ENCODE data around the gene PBX1.

Gene PBX1

DNA sequence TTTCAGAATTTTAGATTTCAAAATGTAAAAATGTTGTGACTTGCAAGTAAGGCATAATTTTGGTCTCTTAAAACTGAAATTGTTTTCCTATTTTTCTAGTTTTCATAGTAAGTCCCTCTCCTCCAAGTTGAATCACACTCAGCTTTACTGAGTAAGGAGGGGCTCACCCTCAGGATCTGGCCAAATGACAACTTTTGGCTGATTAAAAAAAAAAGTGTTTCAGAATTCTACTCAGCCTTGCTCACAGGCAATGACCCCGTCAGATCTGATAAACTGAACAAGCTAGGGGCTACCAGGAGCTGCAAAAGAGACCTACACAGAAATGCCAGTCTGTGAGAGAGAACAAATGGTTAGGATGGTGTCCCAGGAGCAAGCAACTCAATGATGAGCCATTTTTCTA lies 159.8 kb downstream of the PBX1 start:
- no peak overlapping the region for H3K4me3 ChIP-seq (ENCODE audit: control insufficient read depth, low read depth, low read length)
- no peak for DNase-seq (ENCODE audit: low read depth)
- TF ChIP-seq, protein P1, sequence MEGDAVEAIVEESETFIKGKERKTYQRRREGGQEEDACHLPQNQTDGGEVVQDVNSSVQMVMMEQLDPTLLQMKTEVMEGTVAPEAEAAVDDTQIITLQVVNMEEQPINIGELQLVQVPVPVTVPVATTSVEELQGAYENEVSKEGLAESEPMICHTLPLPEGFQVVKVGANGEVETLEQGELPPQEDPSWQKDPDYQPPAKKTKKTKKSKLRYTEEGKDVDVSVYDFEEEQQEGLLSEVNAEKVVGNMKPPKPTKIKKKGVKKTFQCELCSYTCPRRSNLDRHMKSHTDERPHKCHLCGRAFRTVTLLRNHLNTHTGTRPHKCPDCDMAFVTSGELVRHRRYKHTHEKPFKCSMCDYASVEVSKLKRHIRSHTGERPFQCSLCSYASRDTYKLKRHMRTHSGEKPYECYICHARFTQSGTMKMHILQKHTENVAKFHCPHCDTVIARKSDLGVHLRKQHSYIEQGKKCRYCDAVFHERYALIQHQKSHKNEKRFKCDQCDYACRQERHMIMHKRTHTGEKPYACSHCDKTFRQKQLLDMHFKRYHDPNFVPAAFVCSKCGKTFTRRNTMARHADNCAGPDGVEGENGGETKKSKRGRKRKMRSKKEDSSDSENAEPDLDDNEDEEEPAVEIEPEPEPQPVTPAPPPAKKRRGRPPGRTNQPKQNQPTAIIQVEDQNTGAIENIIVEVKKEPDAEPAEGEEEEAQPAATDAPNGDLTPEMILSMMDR (IDR thresholded peaks at IDR 0.05; ENCODE audit: control insufficient read depth, insufficient read depth, low read depth, low read length, missing control alignments): no peak

DNA sequence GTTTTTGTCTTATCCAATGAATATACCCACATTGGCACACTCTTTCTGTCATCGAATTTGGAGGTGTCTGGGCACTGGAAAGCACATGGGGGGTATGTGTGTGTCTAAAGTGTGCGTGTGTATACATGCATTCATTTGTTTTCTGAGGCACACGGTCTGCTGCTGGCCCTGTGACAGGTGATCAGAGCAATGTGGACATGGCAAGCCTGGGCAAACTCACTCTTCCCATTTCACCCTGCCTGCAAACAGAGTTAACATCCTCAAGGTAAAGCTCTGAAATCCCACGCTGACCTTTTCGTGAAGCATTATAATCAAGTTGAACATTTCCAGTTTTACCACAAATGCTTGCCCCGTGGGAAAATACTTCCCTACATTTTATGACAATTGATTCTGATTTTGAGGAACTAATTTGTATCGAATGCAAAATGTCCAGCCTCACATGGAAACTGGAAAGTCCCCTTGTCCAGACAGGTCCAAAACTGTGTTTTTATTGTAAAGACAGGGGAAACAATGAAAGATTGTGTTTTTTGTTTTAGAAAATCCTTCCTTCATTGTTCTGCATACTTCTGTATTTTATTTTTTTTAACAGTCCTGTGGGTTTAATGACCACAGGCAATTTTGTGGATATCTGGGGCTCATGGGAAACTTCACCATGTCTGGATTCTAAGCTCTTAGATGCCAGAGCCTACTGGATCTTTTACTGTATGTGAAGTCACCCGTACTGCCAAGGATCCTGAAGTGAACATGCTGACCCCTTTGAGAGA lies 160.9 kb downstream of the PBX1 start:
- TF ChIP-seq, protein P1 (IDR thresholded peaks at IDR 0.05; ENCODE audit: control insufficient read depth, insufficient read depth, low read depth, low read length, missing control alignments): no peak
- no peak overlapping the region for H3K4me3 ChIP-seq (ENCODE audit: control insufficient read depth, low read depth, low read length)
- DNase-seq (ENCODE audit: low read depth): no peak

DNA sequence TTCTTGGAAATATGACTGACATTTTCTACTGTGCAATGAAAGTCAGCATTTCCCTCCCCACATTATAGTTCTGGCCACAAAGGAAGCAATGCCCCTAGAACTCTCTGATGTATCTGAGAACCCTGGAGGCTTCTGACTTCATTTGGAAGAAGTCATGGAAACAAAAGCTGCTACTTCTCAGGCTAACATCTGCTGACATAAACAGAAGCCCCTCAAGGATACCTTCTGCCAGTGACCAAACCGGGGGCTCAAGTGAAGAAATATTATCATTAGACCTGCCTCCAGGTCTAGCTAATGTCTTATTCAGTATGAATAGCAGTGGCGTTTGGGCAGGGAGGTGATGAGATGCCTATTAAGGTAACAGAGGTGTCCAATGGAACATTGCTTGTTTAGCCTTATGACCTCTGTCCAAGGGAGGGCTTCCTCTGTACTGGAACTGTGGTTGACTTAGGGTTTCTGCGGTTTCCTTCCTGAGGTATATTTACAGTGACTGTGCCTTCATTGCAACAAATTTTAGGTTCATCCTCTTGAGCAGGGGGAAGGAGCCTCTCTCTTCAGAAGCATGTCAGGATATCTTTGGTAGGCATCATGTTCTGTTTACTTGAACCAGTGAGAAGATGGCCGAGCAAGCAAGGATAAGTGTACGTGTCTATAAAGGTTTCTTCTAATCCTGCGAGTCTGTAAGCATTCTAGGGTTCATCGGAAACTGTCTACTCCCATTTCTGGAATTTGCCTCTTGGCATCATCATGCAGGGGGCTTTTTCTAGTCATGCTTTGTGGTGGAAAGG lies 161.7 kb downstream of the PBX1 start:
- H3K4me3 ChIP-seq (ENCODE audit: control insufficient read depth, low read depth, low read length): no peak overlapping the region
- no peak for DNase-seq (ENCODE audit: low read depth)
- TF ChIP-seq, protein P1 (IDR thresholded peaks at IDR 0.05; ENCODE audit: control insufficient read depth, insufficient read depth, low read depth, low read length, missing control alignments): no peak

DNA sequence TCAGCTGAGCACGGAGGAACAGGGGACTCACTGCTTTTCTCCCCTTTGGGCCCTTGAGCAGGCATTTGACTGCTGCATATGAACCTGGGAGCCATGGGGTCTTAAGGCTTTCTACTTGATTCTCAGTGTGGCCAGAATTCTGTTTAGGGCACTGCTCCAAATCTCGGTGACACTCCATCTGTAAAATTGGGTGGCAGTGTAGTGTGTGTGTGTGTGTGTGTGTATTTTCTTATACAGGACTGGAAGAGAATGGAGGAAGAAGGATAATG lies 162.2 kb downstream of the PBX1 start:
- H3K4me3 ChIP-seq (ENCODE audit: control insufficient read depth, low read depth, low read length): no peak overlapping the region
- TF ChIP-seq, protein P1 (IDR thresholded peaks at IDR 0.05; ENCODE audit: control insufficient read depth, insufficient read depth, low read depth, low read length, missing control alignments): no peak
- no peak for DNase-seq (ENCODE audit: low read depth)

DNA sequence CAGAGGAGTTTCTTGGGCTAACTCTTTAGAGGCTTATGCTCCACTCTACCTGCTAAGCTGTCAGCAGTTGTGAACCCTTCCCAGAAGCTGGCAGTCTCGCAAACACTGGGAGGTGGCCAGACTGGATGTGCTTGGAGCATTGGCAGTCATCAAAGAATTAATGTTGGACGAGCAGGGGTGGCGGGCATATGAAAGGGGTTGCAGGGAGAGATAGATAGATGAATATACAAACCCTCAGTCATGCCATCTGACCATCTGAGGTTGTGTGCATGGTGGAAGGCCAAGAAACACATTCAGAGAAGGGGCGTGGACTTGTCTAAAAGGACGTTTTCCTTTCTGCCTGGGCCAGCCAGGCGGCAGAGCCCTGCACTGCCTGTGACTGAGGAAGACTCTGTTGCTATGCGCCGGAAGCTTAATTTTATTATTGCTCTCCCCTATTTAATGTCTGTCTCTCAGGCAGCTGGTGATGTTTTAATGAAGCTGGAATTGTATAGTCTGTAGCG lies 164.4 kb downstream of the PBX1 start:
- DNase-seq (ENCODE audit: low read depth): no peak
- TF ChIP-seq, protein P1 (IDR thresholded peaks at IDR 0.05; ENCODE audit: control insufficient read depth, insufficient read depth, low read depth, low read length, missing control alignments): no peak
- H3K4me3 ChIP-seq (ENCODE audit: control insufficient read depth, low read depth, low read length): no peak overlapping the region

DNA sequence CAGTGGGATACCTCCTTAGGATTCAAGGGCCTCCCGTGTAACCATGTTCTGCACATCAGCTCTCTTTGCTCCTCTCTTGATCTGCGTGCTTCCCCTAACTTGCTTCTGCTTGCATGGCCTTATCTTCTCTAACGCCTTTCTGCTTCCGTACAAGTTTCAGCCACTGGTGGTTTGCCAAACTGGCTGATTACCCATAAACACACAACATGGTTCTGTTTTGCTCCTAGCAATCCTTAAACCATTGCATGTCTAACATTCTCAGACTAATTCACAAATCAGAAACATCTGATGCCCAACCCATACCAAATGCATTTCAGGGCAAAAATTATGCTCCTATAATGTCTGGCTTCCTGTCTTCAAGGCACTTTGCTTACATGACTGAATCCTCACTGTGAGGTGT lies 166.4 kb downstream of the PBX1 start:
- no peak overlapping the region for H3K4me3 ChIP-seq (ENCODE audit: control insufficient read depth, low read depth, low read length)
- peak; percentile 78 for DNase-seq (ENCODE audit: low read depth)
- TF ChIP-seq, protein P1 (IDR thresholded peaks at IDR 0.05; ENCODE audit: control insufficient read depth, insufficient read depth, low read depth, low read length, missing control alignments): no peak
